Liver (tissue), 3 donors: Measurements from ENCODE around the gene CYB561.
"Not testable (repeated sequence)": the region's sequence is repeated elsewhere in the genome, so short reads cannot be mapped to it uniquely, and the experiment has no call there.

Experiments used
- EGR1 ChIP-seq, 2 donors: IDR thresholded peaks; 2 replicates each; pipeline ENCODE4 v1.6.1; 2016 to 2018; ENCODE audit warnings: antibody characterized with exemption in 2 of 2, low read depth in 2 of 2
- GABPA ChIP-seq, 2 donors: IDR thresholded peaks in 1 of 2; conservative IDR thresholded peaks in 1 of 2; 2 replicates each; pipeline ENCODE4 v1.6.1; 2016; ENCODE audit warnings: antibody characterized with exemption in 2 of 2, mild to moderate bottlenecking in 1 of 2, moderate library complexity in 1 of 2
- HNF4A ChIP-seq, 2 donors: conservative IDR thresholded peaks; 2 replicates each; pipeline ENCODE4 v1.6.1; 2016; ENCODE audit warnings: antibody characterized with exemption in 2 of 2, mild to moderate bottlenecking in 2 of 2
- RAD21 ChIP-seq, 2 donors: IDR thresholded peaks; 2 replicates each; pipeline ENCODE4 v1.6.1; 2016; ENCODE audit warnings: antibody characterized with exemption in 2 of 2, mild to moderate bottlenecking in 2 of 2
- SP1 ChIP-seq: IDR thresholded peaks from 2 replicates; pipeline ENCODE4 v1.6.1; 2018; ENCODE audit warnings: antibody characterized with exemption, mild to moderate bottlenecking
- TAF1 ChIP-seq: conservative IDR thresholded peaks from 2 replicates; pipeline ENCODE4 v1.6.1; 2016; ENCODE audit warnings: antibody characterized with exemption, mild to moderate bottlenecking
- TF ChIP-seq, protein P1 (sequence below): IDR thresholded peaks from 2 replicates; pipeline ENCODE4 v1.6.1; 2016; ENCODE audit warnings: antibody characterized with exemption
- TF ChIP-seq, protein P2 (sequence below): fragments of 150-350 bp; IDR thresholded peaks from 2 replicates; pipeline ENCODE4 v1.5.1; 2017; ENCODE audit warnings: improper control_type of control experiment, low read depth, low read length; ENCODE audit not compliant: missing input control
- TF ChIP-seq, protein P3 (sequence below): IDR thresholded peaks from 2 replicates; pipeline ENCODE4 v1.6.1; 2016; ENCODE audit warnings: antibody characterized with exemption
- TF ChIP-seq, protein P4 (sequence below): IDR thresholded peaks from 2 replicates; pipeline ENCODE4 v1.6.1; 2016; ENCODE audit warnings: antibody characterized with exemption, mild to moderate bottlenecking
- donor health status: healthy.
- donor health status: healthy.

DNA sequence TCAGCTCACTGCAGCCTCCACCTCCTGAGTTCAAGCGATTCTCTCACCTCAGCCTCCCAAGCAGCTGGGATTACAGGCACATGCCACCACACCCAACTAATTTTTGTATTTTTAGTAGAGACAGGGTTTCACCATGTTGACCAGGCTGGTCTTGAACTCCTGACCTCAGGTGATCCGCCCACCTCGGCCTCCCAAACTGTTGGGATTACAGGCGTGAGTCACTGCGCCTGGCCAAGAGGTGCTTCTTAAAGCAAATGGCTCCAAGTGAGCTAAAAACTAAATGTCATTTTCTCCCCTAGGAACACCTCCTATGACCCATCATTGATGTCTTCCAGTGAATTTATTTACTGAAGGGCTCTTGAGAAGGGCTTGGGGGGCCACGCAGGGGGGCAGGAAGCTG lies 8.3 kb upstream of the CYB561 start:
- TF ChIP-seq, protein P1, sequence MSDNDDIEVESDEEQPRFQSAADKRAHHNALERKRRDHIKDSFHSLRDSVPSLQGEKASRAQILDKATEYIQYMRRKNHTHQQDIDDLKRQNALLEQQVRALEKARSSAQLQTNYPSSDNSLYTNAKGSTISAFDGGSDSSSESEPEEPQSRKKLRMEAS, result not testable (repeated sequence)
- TF ChIP-seq, protein P2, sequence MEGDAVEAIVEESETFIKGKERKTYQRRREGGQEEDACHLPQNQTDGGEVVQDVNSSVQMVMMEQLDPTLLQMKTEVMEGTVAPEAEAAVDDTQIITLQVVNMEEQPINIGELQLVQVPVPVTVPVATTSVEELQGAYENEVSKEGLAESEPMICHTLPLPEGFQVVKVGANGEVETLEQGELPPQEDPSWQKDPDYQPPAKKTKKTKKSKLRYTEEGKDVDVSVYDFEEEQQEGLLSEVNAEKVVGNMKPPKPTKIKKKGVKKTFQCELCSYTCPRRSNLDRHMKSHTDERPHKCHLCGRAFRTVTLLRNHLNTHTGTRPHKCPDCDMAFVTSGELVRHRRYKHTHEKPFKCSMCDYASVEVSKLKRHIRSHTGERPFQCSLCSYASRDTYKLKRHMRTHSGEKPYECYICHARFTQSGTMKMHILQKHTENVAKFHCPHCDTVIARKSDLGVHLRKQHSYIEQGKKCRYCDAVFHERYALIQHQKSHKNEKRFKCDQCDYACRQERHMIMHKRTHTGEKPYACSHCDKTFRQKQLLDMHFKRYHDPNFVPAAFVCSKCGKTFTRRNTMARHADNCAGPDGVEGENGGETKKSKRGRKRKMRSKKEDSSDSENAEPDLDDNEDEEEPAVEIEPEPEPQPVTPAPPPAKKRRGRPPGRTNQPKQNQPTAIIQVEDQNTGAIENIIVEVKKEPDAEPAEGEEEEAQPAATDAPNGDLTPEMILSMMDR, result not testable (repeated sequence)
- TF ChIP-seq SP1; EGR1 (IDR thresholded peaks at IDR 0.05; ENCODE audit: low read depth in 2 of 2); GABPA (IDR thresholded peaks at IDR 0.05 in 1 of 2, conservative IDR thresholded peaks at IDR 0.05 in 1 of 2); TAF1; RAD21 (IDR thresholded peaks at IDR 0.05); HNF4A (conservative IDR thresholded peaks at IDR 0.05): not testable (repeated sequence)
- TF ChIP-seq, protein P3, sequence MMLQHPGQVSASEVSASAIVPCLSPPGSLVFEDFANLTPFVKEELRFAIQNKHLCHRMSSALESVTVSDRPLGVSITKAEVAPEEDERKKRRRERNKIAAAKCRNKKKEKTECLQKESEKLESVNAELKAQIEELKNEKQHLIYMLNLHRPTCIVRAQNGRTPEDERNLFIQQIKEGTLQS, result not testable (repeated sequence)
- TF ChIP-seq, protein P4, sequence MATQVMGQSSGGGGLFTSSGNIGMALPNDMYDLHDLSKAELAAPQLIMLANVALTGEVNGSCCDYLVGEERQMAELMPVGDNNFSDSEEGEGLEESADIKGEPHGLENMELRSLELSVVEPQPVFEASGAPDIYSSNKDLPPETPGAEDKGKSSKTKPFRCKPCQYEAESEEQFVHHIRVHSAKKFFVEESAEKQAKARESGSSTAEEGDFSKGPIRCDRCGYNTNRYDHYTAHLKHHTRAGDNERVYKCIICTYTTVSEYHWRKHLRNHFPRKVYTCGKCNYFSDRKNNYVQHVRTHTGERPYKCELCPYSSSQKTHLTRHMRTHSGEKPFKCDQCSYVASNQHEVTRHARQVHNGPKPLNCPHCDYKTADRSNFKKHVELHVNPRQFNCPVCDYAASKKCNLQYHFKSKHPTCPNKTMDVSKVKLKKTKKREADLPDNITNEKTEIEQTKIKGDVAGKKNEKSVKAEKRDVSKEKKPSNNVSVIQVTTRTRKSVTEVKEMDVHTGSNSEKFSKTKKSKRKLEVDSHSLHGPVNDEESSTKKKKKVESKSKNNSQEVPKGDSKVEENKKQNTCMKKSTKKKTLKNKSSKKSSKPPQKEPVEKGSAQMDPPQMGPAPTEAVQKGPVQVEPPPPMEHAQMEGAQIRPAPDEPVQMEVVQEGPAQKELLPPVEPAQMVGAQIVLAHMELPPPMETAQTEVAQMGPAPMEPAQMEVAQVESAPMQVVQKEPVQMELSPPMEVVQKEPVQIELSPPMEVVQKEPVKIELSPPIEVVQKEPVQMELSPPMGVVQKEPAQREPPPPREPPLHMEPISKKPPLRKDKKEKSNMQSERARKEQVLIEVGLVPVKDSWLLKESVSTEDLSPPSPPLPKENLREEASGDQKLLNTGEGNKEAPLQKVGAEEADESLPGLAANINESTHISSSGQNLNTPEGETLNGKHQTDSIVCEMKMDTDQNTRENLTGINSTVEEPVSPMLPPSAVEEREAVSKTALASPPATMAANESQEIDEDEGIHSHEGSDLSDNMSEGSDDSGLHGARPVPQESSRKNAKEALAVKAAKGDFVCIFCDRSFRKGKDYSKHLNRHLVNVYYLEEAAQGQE, result not testable (repeated sequence)
